ENCODE results near the gene ATP11A.

The ATP11A gene

DNA sequence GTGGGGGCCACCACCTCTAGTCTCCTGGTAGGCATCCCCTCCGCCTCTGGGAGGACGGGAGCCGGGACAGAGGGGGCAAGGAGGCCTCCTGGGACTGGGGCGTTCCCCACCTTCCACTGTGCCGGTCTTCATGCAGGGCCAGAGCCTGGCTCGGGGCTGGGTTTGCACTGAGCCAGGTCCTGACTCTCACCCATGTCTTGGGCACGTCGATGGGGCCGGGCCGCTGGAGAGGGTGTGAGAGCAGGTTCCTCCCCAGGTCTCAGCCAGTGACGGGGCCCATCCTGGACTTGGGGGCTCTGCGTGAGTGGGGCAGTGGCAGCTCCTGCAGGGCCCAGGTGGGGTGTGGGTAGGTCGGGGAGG, 26.6 kb downstream of the ATP11A start:
- TF ChIP-seq, protein P1, sequence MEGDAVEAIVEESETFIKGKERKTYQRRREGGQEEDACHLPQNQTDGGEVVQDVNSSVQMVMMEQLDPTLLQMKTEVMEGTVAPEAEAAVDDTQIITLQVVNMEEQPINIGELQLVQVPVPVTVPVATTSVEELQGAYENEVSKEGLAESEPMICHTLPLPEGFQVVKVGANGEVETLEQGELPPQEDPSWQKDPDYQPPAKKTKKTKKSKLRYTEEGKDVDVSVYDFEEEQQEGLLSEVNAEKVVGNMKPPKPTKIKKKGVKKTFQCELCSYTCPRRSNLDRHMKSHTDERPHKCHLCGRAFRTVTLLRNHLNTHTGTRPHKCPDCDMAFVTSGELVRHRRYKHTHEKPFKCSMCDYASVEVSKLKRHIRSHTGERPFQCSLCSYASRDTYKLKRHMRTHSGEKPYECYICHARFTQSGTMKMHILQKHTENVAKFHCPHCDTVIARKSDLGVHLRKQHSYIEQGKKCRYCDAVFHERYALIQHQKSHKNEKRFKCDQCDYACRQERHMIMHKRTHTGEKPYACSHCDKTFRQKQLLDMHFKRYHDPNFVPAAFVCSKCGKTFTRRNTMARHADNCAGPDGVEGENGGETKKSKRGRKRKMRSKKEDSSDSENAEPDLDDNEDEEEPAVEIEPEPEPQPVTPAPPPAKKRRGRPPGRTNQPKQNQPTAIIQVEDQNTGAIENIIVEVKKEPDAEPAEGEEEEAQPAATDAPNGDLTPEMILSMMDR (conservative IDR thresholded peaks at IDR 0.05; ENCODE audit: low read depth, low read length) = no peak
- no peaks in the 10 kb centered on the region; the same call in 1 of the 2 replicates for H3K79me2 ChIP-seq (ENCODE audit: insufficient read depth, low read depth)
- H3K36me3 ChIP-seq (ENCODE audit: insufficient read depth) = no peaks in the 10 kb centered on the region
- no peaks in the 10 kb centered on the region for H3K27me3 ChIP-seq (ENCODE audit: insufficient read depth, low read depth)
- no peaks in the 10 kb centered on the region for H4K20me1 ChIP-seq (ENCODE audit: insufficient read depth)
- no peak overlapping the region for H2AFZ ChIP-seq (ENCODE audit: low read depth)
- no peaks in the 10 kb centered on the region for H3K4me1 ChIP-seq (ENCODE audit: low read depth, poor library complexity, severe bottlenecking)
- no peak overlapping the region for H3K4me2 ChIP-seq
- no peak overlapping the region for H3K27ac ChIP-seq
- H3K4me3 ChIP-seq (IDR thresholded peaks at IDR 0.05; ENCODE audit: insufficient read depth, low read depth, low read length) = no peak overlapping the region
- H3K9ac ChIP-seq = no peak overlapping the region

DNA sequence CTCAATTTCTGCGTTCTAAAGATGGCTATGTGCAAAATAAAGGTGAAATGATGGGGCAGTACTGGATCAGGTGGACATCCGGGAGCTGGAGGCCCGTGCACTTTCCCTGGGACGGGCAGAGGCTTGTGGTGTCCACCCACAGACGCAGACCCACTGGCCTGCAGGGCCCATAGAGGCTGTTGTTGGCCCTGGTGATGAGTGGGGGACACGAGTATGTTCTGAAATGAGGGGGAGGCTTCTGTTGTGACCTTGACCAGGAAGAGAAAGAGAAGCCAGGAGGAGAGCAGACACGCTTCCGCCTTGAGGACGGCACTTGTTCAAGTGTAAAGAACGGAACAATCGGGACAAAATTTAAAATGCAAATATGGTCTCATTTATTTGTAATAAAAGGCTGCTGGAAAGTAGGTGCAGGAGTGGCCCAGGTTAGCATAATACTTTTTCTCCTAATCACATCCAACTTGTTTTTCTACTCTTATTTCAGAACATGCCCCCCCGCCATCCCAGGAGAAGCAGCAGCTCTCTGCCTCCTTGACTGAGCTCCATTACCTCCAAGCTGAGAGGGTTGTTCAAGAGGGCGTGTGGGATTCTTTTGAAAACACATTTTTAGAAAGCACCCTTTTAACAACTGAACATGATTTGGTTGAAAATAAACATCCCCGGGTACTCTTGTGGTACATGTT, 27.1 kb downstream of the ATP11A start:
- no peak overlapping the region for H3K4me3 ChIP-seq (IDR thresholded peaks at IDR 0.05; ENCODE audit: insufficient read depth, low read depth, low read length)

DNA sequence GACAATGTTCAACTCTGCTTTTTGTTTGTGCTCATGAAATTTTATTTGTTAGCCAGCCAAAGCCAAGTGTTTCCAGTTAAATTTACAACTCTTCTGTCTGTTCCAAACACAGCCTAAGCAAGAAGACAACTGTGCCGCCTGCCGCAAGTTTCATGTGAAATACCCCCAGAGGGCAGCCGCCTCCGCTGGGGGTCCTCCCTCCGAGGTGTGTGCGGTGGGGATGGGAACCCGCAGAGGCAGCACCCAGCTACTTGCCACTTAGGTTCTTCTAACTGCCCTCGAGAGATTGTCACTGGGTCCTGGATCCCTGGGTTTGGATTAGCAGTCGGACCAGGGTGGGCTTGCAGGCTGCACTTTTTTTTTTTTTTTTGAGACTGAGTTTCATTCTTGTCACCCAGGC, 28.5 kb downstream of the ATP11A start:
- H2AFZ ChIP-seq (ENCODE audit: low read depth) = no peak overlapping the region
- H3K79me2 ChIP-seq (ENCODE audit: insufficient read depth, low read depth) = no peaks in the 10 kb centered on the region; the same call in 1 of the 2 replicates
- H3K27ac ChIP-seq = no peak overlapping the region
- no peaks in the 10 kb centered on the region for H3K27me3 ChIP-seq (ENCODE audit: insufficient read depth, low read depth)
- TF ChIP-seq, protein P1 (conservative IDR thresholded peaks at IDR 0.05; ENCODE audit: low read depth, low read length) = no peak
- H3K9ac ChIP-seq = no peak overlapping the region
- no peaks in the 10 kb centered on the region for H4K20me1 ChIP-seq (ENCODE audit: insufficient read depth)
- H3K4me1 ChIP-seq (ENCODE audit: low read depth, poor library complexity, severe bottlenecking) = no peaks in the 10 kb centered on the region
- H3K4me3 ChIP-seq (IDR thresholded peaks at IDR 0.05; ENCODE audit: insufficient read depth, low read depth, low read length) = no peak overlapping the region
- no peaks in the 10 kb centered on the region for H3K36me3 ChIP-seq (ENCODE audit: insufficient read depth)
- H3K4me2 ChIP-seq = no peak overlapping the region

More for the DNA sequence above, 27.1 kb downstream of the ATP11A start:
- Histone ChIP-seq H3K4me2 (no peak overlapping the region), H3K27ac (no peak overlapping the region), H3K79me2 (ENCODE audit: insufficient read depth, low read depth) (no peaks in the 10 kb centered on the region; the same call in 1 of the 2 replicates), H3K27me3 (ENCODE audit: insufficient read depth, low read depth) (no peaks in the 10 kb centered on the region), H3K9ac (no peak overlapping the region), H3K4me1 (ENCODE audit: low read depth, poor library complexity, severe bottlenecking) (no peaks in the 10 kb centered on the region), H3K36me3 (ENCODE audit: insufficient read depth) (no peaks in the 10 kb centered on the region), H2AFZ (ENCODE audit: low read depth) (no peak overlapping the region), H4K20me1 (ENCODE audit: insufficient read depth) (no peaks in the 10 kb centered on the region)
- TF ChIP-seq, protein P1 (conservative IDR thresholded peaks at IDR 0.05; ENCODE audit: low read depth, low read length) = no peak

DNA sequence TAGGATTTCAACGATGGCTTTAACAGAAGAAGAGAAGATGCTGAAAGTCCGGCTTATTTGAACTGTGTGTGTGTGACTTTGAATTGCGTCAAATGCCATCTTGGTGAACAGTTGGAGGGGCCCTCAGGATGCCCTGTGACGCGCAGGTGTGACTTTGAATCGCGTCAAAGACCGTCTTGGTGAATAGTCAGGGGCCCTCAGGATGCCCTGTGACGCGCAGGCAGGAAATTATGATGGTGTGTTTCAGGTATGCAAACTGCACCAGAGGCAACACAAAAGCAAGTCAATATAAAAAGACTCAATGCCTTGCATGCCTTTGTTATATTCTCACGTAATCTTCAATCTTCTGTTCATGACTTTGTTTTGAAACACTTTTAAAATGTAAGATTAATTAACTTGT, 29.2 kb downstream of the ATP11A start:
- no peaks in the 10 kb centered on the region; the same call in 1 of the 2 replicates for H3K79me2 ChIP-seq (ENCODE audit: insufficient read depth, low read depth)
- no peaks in the 10 kb centered on the region for H3K27me3 ChIP-seq (ENCODE audit: insufficient read depth, low read depth)
- no peaks in the 10 kb centered on the region for H3K36me3 ChIP-seq (ENCODE audit: insufficient read depth)
- H3K4me2 ChIP-seq = no peak overlapping the region
- H2AFZ ChIP-seq (ENCODE audit: low read depth) = no peak overlapping the region
- no peak overlapping the region for H3K9ac ChIP-seq
- no peak overlapping the region for H3K4me3 ChIP-seq (IDR thresholded peaks at IDR 0.05; ENCODE audit: insufficient read depth, low read depth, low read length)
- no peak overlapping the region for H3K27ac ChIP-seq
- TF ChIP-seq, protein P1 (conservative IDR thresholded peaks at IDR 0.05; ENCODE audit: low read depth, low read length) = no peak
- no peaks in the 10 kb centered on the region for H4K20me1 ChIP-seq (ENCODE audit: insufficient read depth)
- no peaks in the 10 kb centered on the region for H3K4me1 ChIP-seq (ENCODE audit: low read depth, poor library complexity, severe bottlenecking)
